GM12878 (cell line): ENCODE results near the gene PRPF40B. TPM values are rescaled to one million over a fixed set of nuclear protein-coding genes. Genes with fewer than 3 reads are reported as not detected.

Source experiments
- ATAC-seq: fragments of 200-7000 bp; cut with Tn5 transposase; 3 replicates; pipeline ENCODE4 v1.9.1; 2020; ENCODE audit warnings: mild to moderate bottlenecking, moderate library complexity
- BruUV-seq: library from RNA; stranded (reverse); fragments of 400-500 nt; replicated peaks from 2 replicates; lab custom pipeline; 2021; lab: Mats Ljungman, UMichigan
- CTCF ChIA-PET: fragments of 300-600 bp; sonication (Branson Sonifier 250); formaldehyde crosslinking; extraction: SDS; loops from one replicate; lab custom pipeline; 2021; ENCODE audit warnings: inconsistent platforms; lab: Yijun Ruan, JAX
- POLR2A ChIA-PET: fragments of 350-600 bp; formaldehyde crosslinking; extraction: SDS; loops from one replicate; lab custom pipeline; 2021; ENCODE audit warnings: inconsistent platforms; lab: Charles Lee
- RAD21 ChIA-PET: fragments of 300-600 bp; sonication (Branson Sonifier 250); formaldehyde crosslinking; loops from one replicate; lab custom pipeline; 2023; ENCODE audit warnings: antibody characterized with exemption; ENCODE audit not compliant: unreplicated experiment; lab: Charles Lee
- SMC1A ChIA-PET: fragments of 300-600 bp; sonication (Branson Sonifier 250); formaldehyde crosslinking; loops from one replicate; lab custom pipeline; 2023; ENCODE audit not compliant: unreplicated experiment, uncharacterized antibody; lab: Charles Lee
- DNase-seq: peaks from one replicate; pipeline ENCODE4 v3.0.0-alpha.2; 2011; ENCODE audit warnings: low read depth, low spot score
- FAIRE-seq: peaks from 3 replicates; lab custom pipeline; 2011; peaks lifted over from hg19 to GRCh38; lab: Jason Lieb, UNC
- H2AFZ ChIP-seq: 2 replicates; pipeline ENCODE4 v1.6.0; 2011; ENCODE audit warnings: low read depth, low read length, control low read depth; ENCODE audit not compliant: control insufficient read depth
- H3K27ac ChIP-seq: 2 replicates; pipeline ENCODE4 v1.5.1; 2011; ENCODE audit warnings: control low read depth; ENCODE audit not compliant: control insufficient read depth, insufficient read depth
- H3K27me3 ChIP-seq, 2 experiments: replicated peaks in 1 of 2; 2 replicates each; pipeline versions ENCODE4 v1.6.0 to v1.6.1; 2011; ENCODE audit warnings: low read length in 1 of 2; ENCODE audit not compliant: control insufficient read depth in 2 of 2, insufficient read depth in 2 of 2
- H3K36me3 ChIP-seq, 2 experiments: 2 replicates each; pipeline ENCODE4 v1.5.1; 2011; ENCODE audit warnings: low read length in 1 of 2; ENCODE audit not compliant: control insufficient read depth in 2 of 2, insufficient read depth in 2 of 2
- H3K4me1 ChIP-seq: 2 replicates; pipeline ENCODE4 v1.6.1; 2011; ENCODE audit warnings: mild to moderate bottlenecking, low read length, moderate library complexity, mixed read lengths; ENCODE audit not compliant: control insufficient read depth, insufficient read depth
- H3K4me2 ChIP-seq: 2 replicates; pipeline ENCODE4 v1.6.0; 2011; ENCODE audit warnings: control low read depth; ENCODE audit not compliant: control insufficient read depth, insufficient read depth
- H3K4me3 ChIP-seq: fragments of 200-600 bp; sonication (generic); 2 replicates; pipeline ENCODE4 v1.5.1; 2016
- H3K79me2 ChIP-seq: 2 replicates; pipeline ENCODE4 v1.6.0; 2011; ENCODE audit warnings: low read length; ENCODE audit not compliant: control insufficient read depth, insufficient read depth
- H3K9ac ChIP-seq: 2 replicates; pipeline ENCODE4 v1.8.0; 2011; ENCODE audit warnings: low read length, control low read depth, mixed read lengths; ENCODE audit not compliant: control insufficient read depth, insufficient read depth
- H3K9me3 ChIP-seq: replicated peaks from 3 replicates; pipeline ENCODE4 v1.5.1; 2011; ENCODE audit warnings: mild to moderate bottlenecking, low read length; ENCODE audit not compliant: control insufficient read depth, insufficient read depth
- H4K20me1 ChIP-seq: 2 replicates; pipeline ENCODE4 v1.6.0; 2011; ENCODE audit not compliant: control insufficient read depth, insufficient read depth
- CHD1 ChIP-seq: IDR thresholded peaks from 2 replicates; pipeline ENCODE4 v1.6.1; 2012; ENCODE audit warnings: low read depth, low read length, improper control_type of control experiment
- EED ChIP-seq: sonication (generic); IDR thresholded peaks from 2 replicates; pipeline ENCODE4 v1.6.1; 2016; ENCODE audit warnings: antibody characterized with exemption, low read depth
- EP300 ChIP-seq, 2 experiments: fragments of 150-350 bp in 1 of 2; IDR thresholded peaks; 2 replicates each; pipeline ENCODE4 v1.6.1; 2011 to 2012; ENCODE audit warnings: low read depth in 2 of 2, low read length in 2 of 2, borderline replicate concordance in 1 of 2, improper control_type of control experiment in 1 of 2, inconsistent platforms in 1 of 2; ENCODE audit not compliant: control insufficient read depth in 1 of 2
- JUNB ChIP-seq: IDR thresholded peaks from 2 replicates; pipeline ENCODE4 v1.6.1; 2016; ENCODE audit warnings: antibody characterized with exemption, mild to moderate bottlenecking
- KDM1A ChIP-seq: fragments of 200-600 bp; sonication (generic); IDR thresholded peaks from 2 replicates; pipeline ENCODE4 v1.6.1; 2016; ENCODE audit warnings: borderline replicate concordance
- KLF5 ChIP-seq: fragments of 450-650 bp; IDR thresholded peaks from 2 replicates; pipeline ENCODE4 v1.6.1; 2014; ENCODE audit warnings: mild to moderate bottlenecking; ENCODE audit not compliant: partially characterized antibody
- NFIC ChIP-seq: IDR thresholded peaks from 2 replicates; pipeline ENCODE4 v1.6.1; 2012; ENCODE audit warnings: low read depth, mild to moderate bottlenecking, inconsistent platforms, low read length, moderate library complexity
- NFXL1 ChIP-seq: fragments of 450-650 bp; IDR thresholded peaks from 2 replicates; pipeline ENCODE4 v1.6.1; 2017; ENCODE audit warnings: antibody characterized with exemption, mild to moderate bottlenecking, borderline replicate concordance
- SIN3A ChIP-seq: IDR thresholded peaks from 2 replicates; pipeline ENCODE4 v1.6.1; 2012; ENCODE audit warnings: low read depth, low read length, improper control_type of control experiment
- SPI1 ChIP-seq: IDR thresholded peaks from 2 replicates; pipeline ENCODE4 v1.6.1; 2011; ENCODE audit warnings: low read depth, mild to moderate bottlenecking, low read length, moderate library complexity, borderline replicate concordance; ENCODE audit not compliant: insufficient read depth
- SREBF2 ChIP-seq: IDR thresholded peaks from 2 replicates; pipeline ENCODE4 v1.6.1; 2012; ENCODE audit warnings: mild to moderate bottlenecking, low read length
- TCF3 ChIP-seq: IDR thresholded peaks from 2 replicates; pipeline ENCODE4 v1.6.1; 2012; ENCODE audit warnings: low read depth, mild to moderate bottlenecking, low read length, borderline replicate concordance; ENCODE audit not compliant: insufficient read depth
- ZNF274 ChIP-seq: IDR thresholded peaks from one replicate; pipeline ENCODE4 v1.8.0; 2011; ENCODE audit not compliant: insufficient read length, insufficient read depth
- WGBS: methylation state at CpG from one replicate; pipeline ENCODE4 v1.1.6; 2016; ENCODE audit warnings: low lambda C conversion rate; ENCODE audit not compliant: insufficient replicate concordance, insufficient coverage; ENCODE audit errors: missing lambda C conversion rate; 5-methylcytosine and 5-hydroxymethylcytosine counted together
- in situ Hi-C: fragments of 300-500 bp; cut with MboI; formaldehyde crosslinking; loops from 9 replicates; pipeline ENCODE4 v1.14.3; 2018; ENCODE audit warnings: mixed read lengths
- intact Hi-C: fragments of 100-400 bp; cut with micrococcal nuclease; formaldehyde crosslinking; loops from one replicate; pipeline ENCODE4 v1.14.2; 2022; ENCODE audit not compliant: unreplicated experiment
- polyA plus RNA-seq, 11 experiments: library from polyadenylated mRNA; depleted of rRNA in 4 of 11; unstranded in 6 of 11; stranded (reverse) in 5 of 11; fragments of >200 nt; fragmentation: Nextera tagmentation in 4 of 11; fragmentation: Illumina TruSeq in 1 of 11; extraction: Ambion mirVana in 4 of 11; extraction: Trizol in 1 of 11; gene quantifications; 1 replicate in 1 of 11; 2 replicates in 10 of 11; pipeline versions ENCODE4 v1.2.1 to v1.2.3, GENCODE V29; 2011 to 2016; ENCODE audit warnings: inconsistent platforms in 2 of 11, missing spikeins in 2 of 11, low read depth in 1 of 11
- total RNA-seq, 4 experiments: library from RNA; depleted of rRNA in 3 of 4; stranded (reverse); fragments of >200 nt in 3 of 4; fragmentation: Illumina TruSeq in 1 of 4; extraction: Trizol in 1 of 4; gene quantifications; 2 replicates each; pipeline versions ENCODE4 v1.2.1 to v1.2.3, GENCODE V29; 2013 to 2021
- TF ChIP-seq, protein P1 (sequence below): fragments of 450-650 bp; formaldehyde crosslinking; IDR thresholded peaks from 2 replicates; pipeline ENCODE4 v1.4.0; 2020; ENCODE audit warnings: mild to moderate bottlenecking, moderate library complexity
- TF ChIP-seq, protein P2 (sequence below): fragments of 450-650 bp; IDR thresholded peaks from 2 replicates; pipeline ENCODE4 v1.6.1; 2018; ENCODE audit warnings: borderline replicate concordance, mild to moderate bottlenecking; ENCODE audit not compliant: partially characterized antibody
- TF ChIP-seq, protein P3 (sequence below): fragments of 450-650 bp; IDR thresholded peaks from 2 replicates; pipeline ENCODE4 v1.6.1; 2017; ENCODE audit warnings: low read depth, mild to moderate bottlenecking, moderate library complexity

PRPF40B gene
- total and polyA plus RNA-seq, 10 of the 15 experiments (the other 5 are each of a cell fraction or from before 2014, with no cell fraction given): 0.31 to 17.9 (median 7.3) TPM

DNA sequence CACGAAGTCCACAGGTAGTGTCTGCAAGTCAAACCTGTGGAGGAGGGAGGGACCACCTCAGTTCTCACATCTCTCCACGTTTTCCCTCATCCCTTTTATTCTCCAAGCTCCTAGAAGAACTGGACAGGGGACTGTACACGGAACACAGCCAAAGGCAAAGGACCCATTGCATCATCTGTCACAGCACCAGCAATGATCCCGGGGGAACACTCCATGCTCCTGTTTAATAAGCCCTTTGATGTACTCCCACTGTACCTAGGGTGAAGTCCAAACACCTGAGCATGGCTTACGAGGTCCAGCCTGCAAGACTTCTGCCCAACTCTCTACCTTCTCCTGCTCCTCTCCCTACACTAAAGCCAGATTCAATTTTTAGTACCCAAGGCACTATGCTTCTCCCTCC lies 26.5 kb downstream of the PRPF40B start:
- Histone ChIP-seq H3K9ac (no peak overlapping the region), H3K27ac (no peak overlapping the region), H3K79me2 (no peaks in the 10 kb centered on the region), H3K4me2 (no peak overlapping the region), H3K27me3 (no peaks in the 10 kb centered on the region), H3K36me3 (peaks cover 49 to 52% of the 10 kb centered on the region in 2 experiments), H3K9me3 (no peaks in the 10 kb centered on the region), H3K4me3 (no peak overlapping the region), H3K4me1 (no peaks in the 10 kb centered on the region), H4K20me1 (no peaks in the 10 kb centered on the region; the same call in 1 of the 2 replicates), H2AFZ (no peak overlapping the region)
- ChIA-PET SMC1A (interaction anchor here (10.9 kb wide), 1 partner anchor 57 kb away, joined by 191 read pairs; the partner anchor contains the start of gene FMNL3), POLR2A (interaction anchor here (2.6 to 3.9 kb wide), 2 partner anchors 13 to 54 kb away, joined by 6 to 28 read pairs; no protein-coding TSS in a partner anchor), RAD21 (interaction anchor here (0.6 to 2.6 kb wide), 2 partner anchors 55 to 1114 kb away, joined by 5 to 10 read pairs; partner anchors contain the start of gene ATF1), CTCF (interaction anchor here (20.4 kb wide), 1 partner anchor 60 kb away, joined by 486 read pairs; the partner anchor contains the start of gene FMNL3)
- no peak for FAIRE-seq
- ATAC-seq: no peak
- no TSS peak for BruUV-seq
- TF ChIP-seq SREBF2: no peak
- TF ChIP-seq, protein P1, sequence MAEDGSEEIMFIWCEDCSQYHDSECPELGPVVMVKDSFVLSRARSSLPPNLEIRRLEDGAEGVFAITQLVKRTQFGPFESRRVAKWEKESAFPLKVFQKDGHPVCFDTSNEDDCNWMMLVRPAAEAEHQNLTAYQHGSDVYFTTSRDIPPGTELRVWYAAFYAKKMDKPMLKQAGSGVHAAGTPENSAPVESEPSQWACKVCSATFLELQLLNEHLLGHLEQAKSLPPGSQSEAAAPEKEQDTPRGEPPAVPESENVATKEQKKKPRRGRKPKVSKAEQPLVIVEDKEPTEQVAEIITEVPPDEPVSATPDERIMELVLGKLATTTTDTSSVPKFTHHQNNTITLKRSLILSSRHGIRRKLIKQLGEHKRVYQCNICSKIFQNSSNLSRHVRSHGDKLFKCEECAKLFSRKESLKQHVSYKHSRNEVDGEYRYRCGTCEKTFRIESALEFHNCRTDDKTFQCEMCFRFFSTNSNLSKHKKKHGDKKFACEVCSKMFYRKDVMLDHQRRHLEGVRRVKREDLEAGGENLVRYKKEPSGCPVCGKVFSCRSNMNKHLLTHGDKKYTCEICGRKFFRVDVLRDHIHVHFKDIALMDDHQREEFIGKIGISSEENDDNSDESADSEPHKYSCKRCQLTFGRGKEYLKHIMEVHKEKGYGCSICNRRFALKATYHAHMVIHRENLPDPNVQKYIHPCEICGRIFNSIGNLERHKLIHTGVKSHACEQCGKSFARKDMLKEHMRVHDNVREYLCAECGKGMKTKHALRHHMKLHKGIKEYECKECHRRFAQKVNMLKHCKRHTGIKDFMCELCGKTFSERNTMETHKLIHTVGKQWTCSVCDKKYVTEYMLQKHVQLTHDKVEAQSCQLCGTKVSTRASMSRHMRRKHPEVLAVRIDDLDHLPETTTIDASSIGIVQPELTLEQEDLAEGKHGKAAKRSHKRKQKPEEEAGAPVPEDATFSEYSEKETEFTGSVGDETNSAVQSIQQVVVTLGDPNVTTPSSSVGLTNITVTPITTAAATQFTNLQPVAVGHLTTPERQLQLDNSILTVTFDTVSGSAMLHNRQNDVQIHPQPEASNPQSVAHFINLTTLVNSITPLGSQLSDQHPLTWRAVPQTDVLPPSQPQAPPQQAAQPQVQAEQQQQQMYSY (CRISPR knock-in tag): no peak
- TF ChIP-seq CHD1: no peak
- no peak for TF ChIP-seq EP300 (IDR thresholded peaks at IDR 0.05; ENCODE audit: borderline replicate concordance in 1 of 2, control insufficient read depth in 1 of 2, low read depth in 2 of 2, low read length in 2 of 2)
- TF ChIP-seq SPI1: no peak
- TF ChIP-seq NFXL1: no peak
- no peak for TF ChIP-seq EED
- TF ChIP-seq SIN3A: no peak
- no peak for TF ChIP-seq KLF5
- no peak for TF ChIP-seq TCF3
- no peak for TF ChIP-seq NFIC
- TF ChIP-seq ZNF274: no peak
- TF ChIP-seq, protein P2, sequence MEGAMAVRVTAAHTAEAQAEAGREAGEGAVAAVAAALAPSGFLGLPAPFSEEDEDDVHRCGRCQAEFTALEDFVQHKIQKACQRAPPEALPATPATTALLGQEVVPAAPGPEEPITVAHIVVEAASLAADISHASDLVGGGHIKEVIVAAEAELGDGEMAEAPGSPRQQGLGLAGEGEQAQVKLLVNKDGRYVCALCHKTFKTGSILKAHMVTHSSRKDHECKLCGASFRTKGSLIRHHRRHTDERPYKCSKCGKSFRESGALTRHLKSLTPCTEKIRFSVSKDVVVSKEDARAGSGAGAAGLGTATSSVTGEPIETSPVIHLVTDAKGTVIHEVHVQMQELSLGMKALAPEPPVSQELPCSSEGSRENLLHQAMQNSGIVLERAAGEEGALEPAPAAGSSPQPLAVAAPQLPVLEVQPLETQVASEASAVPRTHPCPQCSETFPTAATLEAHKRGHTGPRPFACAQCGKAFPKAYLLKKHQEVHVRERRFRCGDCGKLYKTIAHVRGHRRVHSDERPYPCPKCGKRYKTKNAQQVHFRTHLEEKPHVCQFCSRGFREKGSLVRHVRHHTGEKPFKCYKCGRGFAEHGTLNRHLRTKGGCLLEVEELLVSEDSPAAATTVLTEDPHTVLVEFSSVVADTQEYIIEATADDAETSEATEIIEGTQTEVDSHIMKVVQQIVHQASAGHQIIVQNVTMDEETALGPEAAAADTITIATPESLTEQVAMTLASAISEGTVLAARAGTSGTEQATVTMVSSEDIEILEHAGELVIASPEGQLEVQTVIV: no peak
- no peak for TF ChIP-seq KDM1A
- TF ChIP-seq, protein P3, sequence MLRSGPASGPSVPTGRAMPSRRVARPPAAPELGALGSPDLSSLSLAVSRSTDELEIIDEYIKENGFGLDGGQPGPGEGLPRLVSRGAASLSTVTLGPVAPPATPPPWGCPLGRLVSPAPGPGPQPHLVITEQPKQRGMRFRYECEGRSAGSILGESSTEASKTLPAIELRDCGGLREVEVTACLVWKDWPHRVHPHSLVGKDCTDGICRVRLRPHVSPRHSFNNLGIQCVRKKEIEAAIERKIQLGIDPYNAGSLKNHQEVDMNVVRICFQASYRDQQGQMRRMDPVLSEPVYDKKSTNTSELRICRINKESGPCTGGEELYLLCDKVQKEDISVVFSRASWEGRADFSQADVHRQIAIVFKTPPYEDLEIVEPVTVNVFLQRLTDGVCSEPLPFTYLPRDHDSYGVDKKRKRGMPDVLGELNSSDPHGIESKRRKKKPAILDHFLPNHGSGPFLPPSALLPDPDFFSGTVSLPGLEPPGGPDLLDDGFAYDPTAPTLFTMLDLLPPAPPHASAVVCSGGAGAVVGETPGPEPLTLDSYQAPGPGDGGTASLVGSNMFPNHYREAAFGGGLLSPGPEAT: no peak
- TF ChIP-seq JUNB: no peak
- no peak for DNase-seq
- in situ Hi-C loops: loop anchor here (10.0 kb wide), 1 partner anchor 185 kb away; no protein-coding TSS in a partner anchor
- intact Hi-C loops: no loop called here
- WGBS: 84% methylated on average over 5 of the region's 5 CpGs
